PC-3 (cell line): ENCODE measurements around the gene VWA1.

Experiments
- EZH2phosphoT487 ChIP-seq: fragments of 300-600 bp; sonication (generic); IDR thresholded peaks from 2 replicates; pipeline ENCODE4 v1.6.1; 2018; ENCODE audit warnings: mild to moderate bottlenecking, antibody characterized with exemption, low read length, borderline replicate concordance
- TF ChIP-seq, protein P1 (sequence below): fragments of 300-600 bp; sonication (generic); conservative IDR thresholded peaks from 2 replicates; pipeline ENCODE4 v1.5.1; 2017; ENCODE audit warnings: antibody characterized with exemption, low read depth, mild to moderate bottlenecking, low read length

DNA sequence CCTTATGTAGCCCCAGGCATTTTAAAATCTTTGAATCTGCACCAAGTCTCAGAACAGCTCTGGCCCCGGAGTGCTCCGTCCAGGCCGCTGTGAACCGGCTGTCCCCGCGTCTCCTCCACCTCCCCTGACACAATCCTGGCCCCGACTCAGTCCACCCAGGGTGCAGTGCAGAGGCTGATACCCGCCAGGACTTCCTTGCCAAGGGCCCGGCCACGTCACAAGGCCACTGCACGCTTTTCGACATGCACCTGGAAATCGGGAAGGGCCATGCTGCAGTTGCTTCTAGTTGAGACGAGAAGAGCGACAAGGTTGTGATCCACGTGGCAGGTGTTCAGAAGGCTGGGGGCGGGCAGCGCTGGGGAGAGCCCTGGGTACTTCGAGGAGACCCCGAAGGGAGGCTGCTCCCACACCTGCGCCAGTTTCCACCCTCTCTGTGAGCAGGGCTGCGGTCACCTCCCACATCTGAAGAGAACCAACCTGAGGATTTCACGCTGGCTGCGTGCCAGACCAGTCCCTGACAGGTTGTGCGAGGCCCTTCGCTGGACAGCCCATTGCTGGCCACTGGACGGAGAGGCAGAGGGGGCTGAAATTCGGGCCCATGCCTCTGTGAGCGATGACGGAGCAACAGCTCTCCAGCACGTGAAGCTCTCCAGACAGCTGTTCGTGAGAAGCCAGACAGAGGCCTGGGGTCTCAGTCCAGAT, 6.7 kb downstream of the VWA1 start:
- TF ChIP-seq, protein P1, sequence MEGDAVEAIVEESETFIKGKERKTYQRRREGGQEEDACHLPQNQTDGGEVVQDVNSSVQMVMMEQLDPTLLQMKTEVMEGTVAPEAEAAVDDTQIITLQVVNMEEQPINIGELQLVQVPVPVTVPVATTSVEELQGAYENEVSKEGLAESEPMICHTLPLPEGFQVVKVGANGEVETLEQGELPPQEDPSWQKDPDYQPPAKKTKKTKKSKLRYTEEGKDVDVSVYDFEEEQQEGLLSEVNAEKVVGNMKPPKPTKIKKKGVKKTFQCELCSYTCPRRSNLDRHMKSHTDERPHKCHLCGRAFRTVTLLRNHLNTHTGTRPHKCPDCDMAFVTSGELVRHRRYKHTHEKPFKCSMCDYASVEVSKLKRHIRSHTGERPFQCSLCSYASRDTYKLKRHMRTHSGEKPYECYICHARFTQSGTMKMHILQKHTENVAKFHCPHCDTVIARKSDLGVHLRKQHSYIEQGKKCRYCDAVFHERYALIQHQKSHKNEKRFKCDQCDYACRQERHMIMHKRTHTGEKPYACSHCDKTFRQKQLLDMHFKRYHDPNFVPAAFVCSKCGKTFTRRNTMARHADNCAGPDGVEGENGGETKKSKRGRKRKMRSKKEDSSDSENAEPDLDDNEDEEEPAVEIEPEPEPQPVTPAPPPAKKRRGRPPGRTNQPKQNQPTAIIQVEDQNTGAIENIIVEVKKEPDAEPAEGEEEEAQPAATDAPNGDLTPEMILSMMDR, result no peak
- no peak for TF ChIP-seq EZH2phosphoT487
